Gastroesophageal sphincter (tissue), 4 donors: ENCODE results near the gene FBXL13. TPM values are rescaled to one million over a fixed set of nuclear protein-coding genes. Genes with fewer than 3 reads are reported as not detected.

Experiments
- ATAC-seq: fragments of 150-250 bp; one replicate; pipeline ENCODE4 v1.9.1; 2016; ENCODE audit warnings: mild to moderate bottlenecking, moderate library complexity
- H3K27ac ChIP-seq, 4 donors: fragments of 200-600 bp; sonication (generic) in 3 of 4; 1 replicate in 3 of 4; 2 replicates in 1 of 4; pipeline ENCODE4 v1.5.1; 2016 to 2019
- H3K27me3 ChIP-seq: fragments of 200-600 bp; sonication (generic); one replicate; pipeline ENCODE4 v1.5.1; 2019
- H3K36me3 ChIP-seq, 2 donors: fragments of 200-600 bp; sonication (generic); one replicate each; pipeline ENCODE4 v1.5.1; 2019; ENCODE audit warnings: control low read depth in 1 of 2
- H3K4me1 ChIP-seq, 3 donors: fragments of 200-600 bp; sonication (generic); 1 replicate in 2 of 3; 2 replicates in 1 of 3; pipeline ENCODE4 v1.5.1; 2016 to 2019; ENCODE audit warnings: control low read depth in 2 of 3
- H3K4me3 ChIP-seq, 2 donors: fragments of 200-600 bp; sonication (generic); one replicate each; pipeline ENCODE4 v1.5.1; 2019; ENCODE audit warnings: mild to moderate bottlenecking in 1 of 2, moderate library complexity in 1 of 2
- H3K9me3 ChIP-seq, 3 donors: fragments of 200-600 bp; sonication (generic); one replicate each; pipeline ENCODE4 v1.5.1; 2017 to 2019; ENCODE audit warnings: control low read depth in 2 of 3
- CTCF ChIP-seq, 4 experiments: fragments of 200-600 bp in 2 of 4; fragments of 450-650 bp in 2 of 4; sonication (generic) in 1 of 4; IDR thresholded peaks; one replicate each; pipeline ENCODE4 v1.5.1; 2017 to 2019; ENCODE audit warnings: antibody characterized with exemption in 4 of 4, mild to moderate bottlenecking in 2 of 4, moderate library complexity in 2 of 4
- EP300 ChIP-seq: sonication (generic); formaldehyde crosslinking; IDR thresholded peaks from one replicate; pipeline ENCODE4 v1.6.1; 2017; ENCODE audit warnings: antibody characterized with exemption, mild to moderate bottlenecking
- POLR2A ChIP-seq, 2 donors: fragments of 450-650 bp; IDR thresholded peaks; one replicate each; pipeline ENCODE4 v1.6.1; 2017; ENCODE audit warnings: antibody characterized with exemption in 2 of 2, mild to moderate bottlenecking in 2 of 2, moderate library complexity in 1 of 2
- POLR2AphosphoS5 ChIP-seq: sonication (generic); formaldehyde crosslinking; IDR thresholded peaks from one replicate; pipeline ENCODE4 v1.6.1; 2017; ENCODE audit warnings: antibody characterized with exemption
- WGBS, 2 donors: methylation state at CpG; one replicate each; pipeline ENCODE4 v1.1.5; 2018; ENCODE audit warnings: low coverage in 1 of 2; 5-methylcytosine and 5-hydroxymethylcytosine counted together
- total RNA-seq, 4 donors: library from RNA; depleted of rRNA; stranded (reverse); fragments of >200 nt; gene quantifications; one replicate each; pipeline ENCODE4 v1.1.0, GENCODE V29; 2016

FBXL13 gene
- total RNA-seq, 4 donors from 2014 or later, result 1.3 to 5.8 (median 3.2) TPM

- H3K4me1 ChIP-seq, result peaks cover 0 to 22% (median 5%) of the 10 kb centered on the region in 3 donors
- TF ChIP-seq POLR2AphosphoS5 (no peak), CTCF (IDR thresholded peaks at IDR 0.05) (no peak), EP300 (no peak), POLR2A (IDR thresholded peaks at IDR 0.05) (no peak)
- H3K36me3 ChIP-seq, result no peaks in the 10 kb centered on the region
- no peak overlapping the region for H3K27ac ChIP-seq
- no peak for ATAC-seq
- no peaks in the 10 kb centered on the region for H3K27me3 ChIP-seq
- H3K4me3 ChIP-seq, result no peak overlapping the region
- no peaks in the 10 kb centered on the region for H3K9me3 ChIP-seq
Observed at GRCh38 chr7:102991077-102991539, 83.5 kb downstream of the FBXL13 start.

- Histone ChIP-seq H3K27ac (no peak overlapping the region), H3K9me3 (no peaks in the 10 kb centered on the region), H3K4me3 (no peak overlapping the region), H3K4me1 (peaks cover 0 to 22% (median 5%) of the 10 kb centered on the region in 3 donors), H3K36me3 (no peaks in the 10 kb centered on the region), H3K27me3 (no peaks in the 10 kb centered on the region)
- ATAC-seq, result no peak
- WGBS, 2 donors, result 84 to 86% methylated on average over 2 of the region's 2 CpGs
- no peak for TF ChIP-seq EP300
- no peak for TF ChIP-seq POLR2A (IDR thresholded peaks at IDR 0.05)
- no peak for TF ChIP-seq CTCF (IDR thresholded peaks at IDR 0.05)
- TF ChIP-seq POLR2AphosphoS5, result no peak
Observed at GRCh38 chr7:102990642-102991041, 84.0 kb downstream of the FBXL13 start.

GRCh38 chr7:102988631-102989560, 85.7 kb downstream of the FBXL13 start:
- WGBS, 2 donors, result 74 to 82% methylated on average over 5 to 6 of the region's 6 CpGs
- Histone ChIP-seq H3K4me1 (peaks cover 0 to 22% (median 5%) of the 10 kb centered on the region in 3 donors), H3K36me3 (no peaks in the 10 kb centered on the region), H3K27me3 (no peaks in the 10 kb centered on the region), H3K9me3 (no peaks in the 10 kb centered on the region), H3K27ac (no peak overlapping the region), H3K4me3 (no peak overlapping the region)
- no peak for TF ChIP-seq POLR2AphosphoS5
- no peak for TF ChIP-seq POLR2A (IDR thresholded peaks at IDR 0.05)
- TF ChIP-seq EP300, result no peak
- TF ChIP-seq CTCF (IDR thresholded peaks at IDR 0.05), result no peak
- no peak for ATAC-seq

- no peaks in the 10 kb centered on the region for H3K36me3 ChIP-seq
- no peaks in the 10 kb centered on the region for H3K27me3 ChIP-seq
- WGBS, 2 donors, result 78% methylated on average over 2 of the region's 2 CpGs; no CpG with 5 or more reads in 1 of the 2 donors
- no peak overlapping the region for H3K27ac ChIP-seq
- no peak for ATAC-seq
- H3K9me3 ChIP-seq, result no peaks in the 10 kb centered on the region
- TF ChIP-seq EP300 (no peak), POLR2A (IDR thresholded peaks at IDR 0.05) (no peak), CTCF (IDR thresholded peaks at IDR 0.05) (no peak), POLR2AphosphoS5 (no peak)
- no peak overlapping the region for H3K4me3 ChIP-seq
- peaks cover 0 to 14% (median 5%) of the 10 kb centered on the region in 3 donors for H3K4me1 ChIP-seq
Observed at GRCh38 chr7:102988088-102988487, 86.5 kb downstream of the FBXL13 start.
